Measurements from ENCODE around the gene SLC4A3. TPM values are rescaled to one million over a fixed set of nuclear protein-coding genes. Genes with fewer than 3 reads are reported as not detected.

SLC4A3 gene
- total and polyA plus RNA-seq, 2 of the 13 experiments (the other 11 are each of a cell fraction or from before 2014, with no cell fraction given), result 0.18 to 0.95 TPM

DNA sequence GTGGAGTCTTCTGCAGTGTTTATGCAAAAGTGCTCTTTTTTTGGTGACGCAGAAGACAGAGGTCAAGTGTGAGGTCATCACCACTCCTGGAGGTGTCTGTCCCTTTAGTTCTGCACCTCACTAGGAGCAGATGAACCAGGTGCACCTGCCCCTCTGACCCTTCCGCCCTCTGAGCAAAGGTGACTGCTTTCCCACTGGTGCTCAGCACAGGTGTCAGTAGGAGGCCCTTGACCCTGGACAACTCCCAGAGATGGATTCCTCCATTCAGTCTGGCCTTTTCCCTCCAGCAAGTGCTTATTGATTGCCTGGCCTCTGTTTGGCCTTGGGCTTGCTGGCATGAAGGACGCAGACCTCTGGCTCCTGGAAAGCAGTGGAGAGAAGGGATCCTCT is 8.7 kb upstream of the SLC4A3 start (continued):
- TF ChIP-seq SATB2 (CRISPR knock-in tag; IDR thresholded peaks at IDR 0.05) (no peak), ZNF138 (CRISPR knock-in tag; IDR thresholded peaks at IDR 0.05; ENCODE audit: low read depth) (no peak), HNRNPK (IDR thresholded peaks at IDR 0.05; ENCODE audit: low read depth, low read length, poor library complexity, severe bottlenecking) (no peak), GLMP (CRISPR knock-in tag; IDR thresholded peaks at IDR 0.05; ENCODE audit: borderline replicate concordance) (no peak), SMAD3 (CRISPR knock-in tag; IDR thresholded peaks at IDR 0.05) (no peak), MTF1 (CRISPR knock-in tag; IDR thresholded peaks at IDR 0.05) (no peak), REPIN1 (CRISPR knock-in tag; IDR thresholded peaks at IDR 0.05; ENCODE audit: borderline replicate concordance, low read depth) (no peak), NR2F2 (IDR thresholded peaks at IDR 0.05; ENCODE audit: borderline replicate concordance, low read depth) (peak; percentile 85), ZSCAN5A (CRISPR knock-in tag; IDR thresholded peaks at IDR 0.05; ENCODE audit: borderline replicate concordance) (no peak), NR0B2 (CRISPR knock-in tag; IDR thresholded peaks at IDR 0.05) (no peak), ZNF792 (CRISPR knock-in tag; IDR thresholded peaks at IDR 0.05) (no peak), ZNF337 (CRISPR knock-in tag; IDR thresholded peaks at IDR 0.05; ENCODE audit: borderline replicate concordance, low read depth) (no peak), PHF20 (CRISPR knock-in tag; IDR thresholded peaks at IDR 0.05) (no peak), ZKSCAN5 (CRISPR knock-in tag; IDR thresholded peaks at IDR 0.05) (no peak), MTA1 (CRISPR knock-in tag; IDR thresholded peaks at IDR 0.05; ENCODE audit: borderline replicate concordance) (0 out of 2 replicates have a peak, but pooled peaks have one; percentile 46), ZNF782 (CRISPR knock-in tag; IDR thresholded peaks at IDR 0.05; ENCODE audit: borderline replicate concordance) (no peak), TARDBP (CRISPR knock-in tag; IDR thresholded peaks at IDR 0.05) (no peak), KDM4B (CRISPR knock-in tag; IDR thresholded peaks at IDR 0.05) (no peak), NCOR1 (IDR thresholded peaks at IDR 0.05; ENCODE audit: borderline replicate concordance, low read length) (0 out of 2 replicates have a peak, but pooled peaks have one; percentile 28), TBX3 (IDR thresholded peaks at IDR 0.05; ENCODE audit: borderline replicate concordance) (no peak)
- TF ChIP-seq, protein P1, sequence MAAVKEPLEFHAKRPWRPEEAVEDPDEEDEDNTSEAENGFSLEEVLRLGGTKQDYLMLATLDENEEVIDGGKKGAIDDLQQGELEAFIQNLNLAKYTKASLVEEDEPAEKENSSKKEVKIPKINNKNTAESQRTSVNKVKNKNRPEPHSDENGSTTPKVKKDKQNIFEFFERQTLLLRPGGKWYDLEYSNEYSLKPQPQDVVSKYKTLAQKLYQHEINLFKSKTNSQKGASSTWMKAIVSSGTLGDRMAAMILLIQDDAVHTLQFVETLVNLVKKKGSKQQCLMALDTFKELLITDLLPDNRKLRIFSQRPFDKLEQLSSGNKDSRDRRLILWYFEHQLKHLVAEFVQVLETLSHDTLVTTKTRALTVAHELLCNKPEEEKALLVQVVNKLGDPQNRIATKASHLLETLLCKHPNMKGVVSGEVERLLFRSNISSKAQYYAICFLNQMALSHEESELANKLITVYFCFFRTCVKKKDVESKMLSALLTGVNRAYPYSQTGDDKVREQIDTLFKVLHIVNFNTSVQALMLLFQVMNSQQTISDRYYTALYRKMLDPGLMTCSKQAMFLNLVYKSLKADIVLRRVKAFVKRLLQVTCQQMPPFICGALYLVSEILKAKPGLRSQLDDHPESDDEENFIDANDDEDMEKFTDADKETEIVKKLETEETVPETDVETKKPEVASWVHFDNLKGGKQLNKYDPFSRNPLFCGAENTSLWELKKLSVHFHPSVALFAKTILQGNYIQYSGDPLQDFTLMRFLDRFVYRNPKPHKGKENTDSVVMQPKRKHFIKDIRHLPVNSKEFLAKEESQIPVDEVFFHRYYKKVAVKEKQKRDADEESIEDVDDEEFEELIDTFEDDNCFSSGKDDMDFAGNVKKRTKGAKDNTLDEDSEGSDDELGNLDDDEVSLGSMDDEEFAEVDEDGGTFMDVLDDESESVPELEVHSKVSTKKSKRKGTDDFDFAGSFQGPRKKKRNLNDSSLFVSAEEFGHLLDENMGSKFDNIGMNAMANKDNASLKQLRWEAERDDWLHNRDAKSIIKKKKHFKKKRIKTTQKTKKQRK (IDR thresholded peaks at IDR 0.05; ENCODE audit: low read length), result no peak
- TF ChIP-seq, protein P2, sequence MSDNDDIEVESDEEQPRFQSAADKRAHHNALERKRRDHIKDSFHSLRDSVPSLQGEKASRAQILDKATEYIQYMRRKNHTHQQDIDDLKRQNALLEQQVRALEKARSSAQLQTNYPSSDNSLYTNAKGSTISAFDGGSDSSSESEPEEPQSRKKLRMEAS (IDR thresholded peaks at IDR 0.05), result 0 out of 2 replicates have a peak, but pooled peaks have one; percentile 12
- TF ChIP-seq, protein P3, sequence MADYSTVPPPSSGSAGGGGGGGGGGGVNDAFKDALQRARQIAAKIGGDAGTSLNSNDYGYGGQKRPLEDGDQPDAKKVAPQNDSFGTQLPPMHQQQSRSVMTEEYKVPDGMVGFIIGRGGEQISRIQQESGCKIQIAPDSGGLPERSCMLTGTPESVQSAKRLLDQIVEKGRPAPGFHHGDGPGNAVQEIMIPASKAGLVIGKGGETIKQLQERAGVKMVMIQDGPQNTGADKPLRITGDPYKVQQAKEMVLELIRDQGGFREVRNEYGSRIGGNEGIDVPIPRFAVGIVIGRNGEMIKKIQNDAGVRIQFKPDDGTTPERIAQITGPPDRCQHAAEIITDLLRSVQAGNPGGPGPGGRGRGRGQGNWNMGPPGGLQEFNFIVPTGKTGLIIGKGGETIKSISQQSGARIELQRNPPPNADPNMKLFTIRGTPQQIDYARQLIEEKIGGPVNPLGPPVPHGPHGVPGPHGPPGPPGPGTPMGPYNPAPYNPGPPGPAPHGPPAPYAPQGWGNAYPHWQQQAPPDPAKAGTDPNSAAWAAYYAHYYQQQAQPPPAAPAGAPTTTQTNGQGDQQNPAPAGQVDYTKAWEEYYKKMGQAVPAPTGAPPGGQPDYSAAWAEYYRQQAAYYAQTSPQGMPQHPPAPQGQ (CRISPR knock-in tag; IDR thresholded peaks at IDR 0.05; ENCODE audit: borderline replicate concordance), result no peak
